Central memory CD4-positive, alpha-beta T cell (primary cell): ENCODE measurements around the gene MYLK2.

Experiments
- DNase-seq: peaks from one replicate; pipeline ENCODE4 v3.0.0; 2022

The MYLK2 gene

DNA sequence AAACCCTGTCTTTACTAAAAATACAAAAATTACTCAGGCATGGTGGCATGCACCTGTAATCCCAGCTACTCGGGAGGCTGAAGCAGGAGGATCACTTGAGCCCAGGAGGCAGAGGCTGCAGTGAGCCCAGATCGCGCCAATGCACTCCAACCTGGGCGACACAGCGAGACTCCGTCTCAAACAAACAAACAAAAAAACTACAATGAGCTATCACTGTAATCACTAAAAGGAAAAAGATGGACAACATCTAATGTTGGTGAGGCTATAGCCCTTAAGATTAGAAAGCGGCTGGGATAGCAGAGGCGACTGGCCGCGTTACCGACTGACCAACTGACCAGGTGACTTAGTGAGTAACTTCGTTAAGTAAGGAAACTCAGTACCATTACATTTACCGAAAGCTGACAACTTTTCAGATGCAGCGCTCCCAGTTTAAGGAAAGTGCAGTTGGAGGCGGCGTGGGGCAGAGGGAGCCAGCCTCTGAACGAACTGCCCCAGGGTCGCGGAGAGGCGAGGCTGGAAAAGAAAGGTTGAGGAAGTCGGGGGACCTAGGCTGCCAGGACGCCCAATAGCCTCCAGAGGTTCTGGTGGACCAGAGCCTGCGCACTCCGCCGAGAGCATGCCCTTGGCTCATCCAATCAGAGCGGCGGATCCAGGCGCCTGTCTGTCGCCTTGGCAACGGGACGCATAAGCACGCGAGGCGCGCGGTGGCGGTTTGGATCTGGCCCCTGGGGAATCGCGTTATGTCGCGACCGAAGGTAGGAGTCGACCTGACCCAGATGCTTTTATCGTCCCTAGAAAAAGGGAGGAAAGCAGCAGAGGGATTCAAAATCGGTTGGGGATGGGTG is 60.2 kb downstream of the MYLK2 start:
- DNase-seq, result peak; percentile 73

DNA sequence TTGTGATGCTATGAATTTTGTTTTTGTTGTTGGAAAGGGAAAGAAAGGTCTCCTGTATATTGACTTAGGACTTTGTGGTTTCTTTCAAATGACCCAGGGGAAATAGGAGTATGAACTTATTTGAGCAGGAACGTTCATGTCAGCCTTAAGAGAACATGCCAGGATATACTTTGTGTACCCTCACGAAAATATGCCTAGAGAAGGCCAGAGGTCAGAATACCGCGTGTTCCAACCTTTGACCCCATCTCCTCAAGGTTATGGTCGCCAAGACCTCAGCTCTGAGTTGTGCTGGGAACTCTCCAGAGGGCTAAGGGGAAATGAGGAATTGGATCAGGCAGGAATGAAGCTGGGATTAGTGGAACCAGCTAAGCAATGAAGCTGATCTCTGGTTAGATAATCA is 62.8 kb downstream of the MYLK2 start:
- no peak for DNase-seq

DNA sequence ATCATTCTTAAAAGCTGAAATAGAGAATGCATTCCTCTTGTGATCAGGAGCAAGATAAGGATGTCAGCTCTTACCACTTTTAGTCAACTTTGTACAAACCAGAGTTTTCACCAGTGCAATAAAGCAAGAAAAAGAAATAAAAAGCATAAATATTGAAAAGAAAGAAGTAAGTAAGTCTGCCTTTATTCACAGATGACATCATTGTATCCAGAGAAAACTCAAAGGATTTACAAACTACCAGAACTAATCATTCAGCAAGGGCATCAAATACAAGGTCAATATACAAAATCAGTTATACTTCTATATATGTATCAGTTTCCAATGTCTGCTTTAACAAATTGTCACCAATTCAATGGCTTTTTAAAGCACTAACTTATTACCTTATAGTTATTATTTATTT is 64.7 kb downstream of the MYLK2 start:
- DNase-seq, result no peak
